CD14-positive monocyte (primary cell): ENCODE measurements around the gene RIC3. TPM values are rescaled to one million over a fixed set of nuclear protein-coding genes. Genes with fewer than 3 reads are reported as not detected.
"Not testable (repeated sequence)": the region's sequence is repeated elsewhere in the genome, so short reads cannot be mapped to it uniquely, and the experiment has no call there.

Experiments
- DNase-seq, 3 donors: peaks; one replicate each; pipeline ENCODE4 v3.0.0-alpha.2; 2011 to 2022
- H2AFZ ChIP-seq: 2 replicates; pipeline ENCODE4 v1.6.0; 2012; ENCODE audit warnings: mild to moderate bottlenecking, low read depth, low read length, inconsistent platforms; ENCODE audit not compliant: insufficient read depth, poor library complexity, severe bottlenecking
- H3K27ac ChIP-seq, 2 donors: 1 replicate in 1 of 2; 2 replicates in 1 of 2; pipeline ENCODE4 v1.5.1; 2012 to 2013; ENCODE audit warnings: low read length in 2 of 2, control low read depth in 1 of 2, inconsistent platforms in 1 of 2, low read depth in 1 of 2, mild to moderate bottlenecking in 1 of 2
- H3K27me3 ChIP-seq, 2 donors: one replicate each; pipeline versions ENCODE4 v1.6.0 to v1.6.1; 2011 to 2013; ENCODE audit warnings: low read length in 2 of 2; ENCODE audit not compliant: control insufficient read depth in 2 of 2, insufficient read depth in 2 of 2
- H3K36me3 ChIP-seq, 2 donors: replicated peaks in 1 of 2; 1 replicate in 1 of 2; 2 replicates in 1 of 2; pipeline versions ENCODE4 v1.5.1 to v1.6.1; 2012 to 2013; ENCODE audit warnings: low read length in 2 of 2, control low read depth in 1 of 2, inconsistent platforms in 1 of 2, mild to moderate bottlenecking in 1 of 2; ENCODE audit not compliant: insufficient read depth in 2 of 2, control insufficient read depth in 1 of 2
- H3K4me1 ChIP-seq, 2 donors: 1 replicate in 1 of 2; 2 replicates in 1 of 2; pipeline versions ENCODE4 v1.5.1 to v1.6.1; 2012 to 2013; ENCODE audit warnings: low read length in 2 of 2, control low read depth in 1 of 2, inconsistent platforms in 1 of 2, mild to moderate bottlenecking in 1 of 2, moderate library complexity in 1 of 2; ENCODE audit not compliant: insufficient read depth in 2 of 2, control insufficient read depth in 1 of 2
- H3K4me2 ChIP-seq: replicated peaks from 2 replicates; pipeline ENCODE3; 2012; ENCODE audit warnings: low read length, moderate library complexity, mild to moderate bottlenecking; ENCODE audit not compliant: poor library complexity, severe bottlenecking; ENCODE audit errors: extremely low read depth
- H3K4me3 ChIP-seq, 3 experiments: fragments of 200-600 bp in 1 of 3; sonication (generic) in 1 of 3; replicated peaks in 1 of 3; 1 replicate in 2 of 3; 2 replicates in 1 of 3; pipeline ENCODE4 v1.5.1; 2011 to 2013; ENCODE audit warnings: low read length in 3 of 3, mild to moderate bottlenecking in 3 of 3, control low read depth in 2 of 3, low read depth in 2 of 3, inconsistent platforms in 1 of 3, moderate library complexity in 1 of 3
- H3K79me2 ChIP-seq: 2 replicates; pipeline ENCODE4 v1.6.0; 2012; ENCODE audit warnings: mild to moderate bottlenecking, control low read depth, inconsistent platforms, low read length, moderate library complexity; ENCODE audit not compliant: insufficient read depth
- H3K9ac ChIP-seq: 2 replicates; pipeline ENCODE4 v1.6.0; 2017; ENCODE audit warnings: low read length, mild to moderate bottlenecking; ENCODE audit not compliant: insufficient read depth, poor library complexity, severe bottlenecking
- H3K9me3 ChIP-seq, 2 donors: replicated peaks in 1 of 2; 1 replicate in 1 of 2; 2 replicates in 1 of 2; pipeline versions ENCODE4 v1.5.1 to v1.6.1; 2012 to 2013; ENCODE audit warnings: low read length in 2 of 2, control low read depth in 1 of 2; ENCODE audit not compliant: control insufficient read depth in 1 of 2, insufficient read depth in 1 of 2
- H4K20me1 ChIP-seq: 2 replicates; pipeline ENCODE4 v1.6.0; 2012; ENCODE audit warnings: mild to moderate bottlenecking, low read length, control low read depth, moderate library complexity; ENCODE audit not compliant: insufficient read depth
- H3K27ac Mint-ChIP-seq, 7 donors: one replicate each; pipeline ENCODE4 v1.8.0; 2020; ENCODE audit warnings: mild to moderate bottlenecking in 7 of 7, mixed read lengths in 7 of 7, moderate library complexity in 6 of 7, inconsistent platforms in 2 of 7
- H3K27me3 Mint-ChIP-seq, 3 donors: one replicate each; pipeline ENCODE4 v1.8.0; 2021 to 2022; ENCODE audit warnings: low read depth in 3 of 3, mild to moderate bottlenecking in 3 of 3, mixed read lengths in 3 of 3, moderate library complexity in 3 of 3, inconsistent platforms in 1 of 3
- H3K36me3 Mint-ChIP-seq, 2 donors: one replicate each; pipeline ENCODE4 v1.8.0; 2020; ENCODE audit warnings: mixed read lengths in 2 of 2, inconsistent platforms in 1 of 2, mild to moderate bottlenecking in 1 of 2
- H3K4me1 Mint-ChIP-seq: one replicate; pipeline ENCODE4 v1.8.0; 2020; ENCODE audit warnings: mild to moderate bottlenecking, mixed read lengths
- H3K4me3 Mint-ChIP-seq, 2 donors: one replicate each; pipeline ENCODE4 v1.8.0; 2020; ENCODE audit warnings: mild to moderate bottlenecking in 2 of 2, mixed read lengths in 2 of 2, moderate library complexity in 1 of 2
- H3K9me3 Mint-ChIP-seq, 7 donors: one replicate each; pipeline ENCODE4 v1.8.0; 2020 to 2022; ENCODE audit warnings: mixed read lengths in 7 of 7, mild to moderate bottlenecking in 6 of 7, moderate library complexity in 6 of 7, inconsistent platforms in 2 of 7
- CTCF ChIP-seq: fragments of 200-600 bp; IDR thresholded peaks from one replicate; pipeline ENCODE4 v1.8.0; 2022; ENCODE audit warnings: antibody characterized with exemption, mild to moderate bottlenecking
- WGBS: methylation state at CpG from one replicate; pipeline ENCODE4 v1.1.5; 2013; ENCODE audit warnings: missing lambda C conversion rate; ENCODE audit not compliant: insufficient coverage; 5-methylcytosine and 5-hydroxymethylcytosine counted together
- intact Hi-C, 2 donors: fragments of 100-400 bp; cut with micrococcal nuclease; formaldehyde crosslinking; loops; one replicate each; pipeline versions ENCODE4 v1.15.0 to v1.15.1; 2023
- polyA plus RNA-seq, 3 donors: library from polyadenylated mRNA; depleted of rRNA in 1 of 3; unstranded in 2 of 3; stranded (reverse) in 1 of 3; fragments of 300-500 nt in 2 of 3; fragments of >200 nt in 1 of 3; fragmentation: Illumina TruSeq in 2 of 3; gene quantifications; 1 replicate in 2 of 3; 2 replicates in 1 of 3; pipeline ENCODE4 v1.2.3, GENCODE V29; 2012 to 2021

The RIC3 gene
- polyA plus RNA-seq, 3 donors: 0.17 TPM; not detected in 2

- no peak for DNase-seq
- Histone ChIP-seq H3K4me3 (no peak overlapping the region), H3K9ac (no peak overlapping the region), H3K27me3 (peaks cover 37 to 39% of the 10 kb centered on the region in 2 donors), H3K36me3 (no peaks in the 10 kb centered on the region), H3K9me3 (peaks cover 0 to 23% of the 10 kb centered on the region in 2 donors), H2AFZ (no peak overlapping the region), H4K20me1 (no peaks in the 10 kb centered on the region), H3K4me1 (peaks cover 0 to 4% of the 10 kb centered on the region in 2 donors), H3K79me2 (no peaks in the 10 kb centered on the region), H3K4me2 (no peak overlapping the region), H3K27ac (no peak overlapping the region)
- H3K4me1 Mint-ChIP-seq: peaks cover 10% of the 10 kb centered on the region
- peaks cover 39 to 51% (median 40%) of the 10 kb centered on the region in 3 donors for H3K27me3 Mint-ChIP-seq
- intact Hi-C loops: no loop called here
- no peak overlapping the region for H3K27ac Mint-ChIP-seq
- H3K9me3 Mint-ChIP-seq: peaks cover 0 to 15% (median 8%) of the 10 kb centered on the region in 7 donors
- TF ChIP-seq CTCF: no peak
- H3K36me3 Mint-ChIP-seq: no peaks in the 10 kb centered on the region
- no peak overlapping the region for H3K4me3 Mint-ChIP-seq
These were observed 4.1 kb downstream of the RIC3 start for GRCh38 chr11:8164746-8165145.

- H3K4me1 ChIP-seq, H3K36me3 Mint-ChIP-seq, H3K4me3 Mint-ChIP-seq, H4K20me1 ChIP-seq, H3K9me3 ChIP-seq, H3K9me3 Mint-ChIP-seq, H3K4me1 Mint-ChIP-seq, H2AFZ ChIP-seq, H3K4me3 ChIP-seq, H3K9ac ChIP-seq, H3K27ac ChIP-seq, H3K27ac Mint-ChIP-seq, H3K4me2 ChIP-seq, intact Hi-C loops, DNase-seq, H3K79me2 ChIP-seq, H3K36me3 ChIP-seq, H3K27me3 ChIP-seq: not testable (repeated sequence)
- 56% methylated on average over 1 of the region's 13 CpGs for WGBS
- peaks cover 10 to 21% (median 15%) of the 10 kb centered on the region in 3 donors for H3K27me3 Mint-ChIP-seq
These were observed 7.1 kb downstream of the RIC3 start for GRCh38 chr11:8161627-8162304.
